ENCODE measurements around the gene UQCRFS1. TPM values are rescaled to one million over a fixed set of nuclear protein-coding genes. Genes with fewer than 3 reads are reported as not detected.
"Not testable (repeated sequence)": the region's sequence is repeated elsewhere in the genome, so short reads cannot be mapped to it uniquely, and the experiment has no call there.

UQCRFS1 gene
- total RNA-seq = 10 to 100 TPM; 22.7 to 25.6 TPM
- total RNA-seq = 52.0 to 64.3 reads per million in 2 donors

DNA sequence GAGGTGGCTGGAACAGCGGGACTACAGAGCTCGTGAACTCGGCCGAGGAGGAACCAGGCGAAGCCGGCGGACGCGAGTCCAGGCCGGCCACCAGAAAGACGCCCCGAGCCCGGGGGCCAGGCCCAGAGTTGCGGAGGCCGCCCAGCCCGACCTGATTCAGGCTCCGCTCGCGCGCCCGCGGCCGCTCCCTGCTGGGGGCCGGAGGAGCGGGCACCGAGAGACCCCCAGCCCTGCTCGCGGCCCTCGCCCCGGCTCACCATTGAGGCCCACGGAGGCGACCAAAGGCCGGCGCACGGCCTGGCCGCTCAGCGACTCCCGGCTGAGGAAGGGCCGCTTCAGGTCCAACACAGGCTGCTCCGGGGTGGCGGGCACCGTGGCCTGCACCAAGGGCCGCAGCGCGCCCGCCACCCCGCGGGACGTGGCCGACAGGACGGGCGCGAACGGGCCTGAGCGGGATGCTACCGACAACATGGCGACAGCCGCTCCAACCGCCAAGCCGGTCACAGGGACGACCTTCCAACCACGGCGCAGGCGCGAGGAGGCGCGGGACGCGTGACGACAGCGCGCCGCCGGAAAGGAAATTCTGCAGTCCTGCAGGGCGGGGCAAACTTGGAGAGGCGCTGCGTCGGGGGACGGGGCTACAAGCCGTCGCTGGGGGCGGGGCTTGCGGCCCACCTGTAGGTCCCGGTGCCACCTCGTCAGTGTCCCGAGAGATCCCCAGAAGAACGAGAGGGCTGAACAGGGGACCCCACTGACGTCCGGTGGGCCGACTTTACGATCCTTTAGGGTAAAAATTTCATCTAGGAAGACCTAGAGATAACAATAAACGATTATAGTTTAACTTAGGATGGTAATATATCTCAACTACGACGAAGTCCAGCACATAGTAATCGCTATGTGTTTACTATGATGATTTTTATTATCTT lies at the start of gene UQCRFS1:
TSS of gene UQCRFS1 (minus strand) at position 504 of the 926 bp plus-strand sequence. CDS start at position 471, 33 bp downstream.
- no peaks in the 10 kb centered on the region for H3K9me3 ChIP-seq (ENCODE audit: control insufficient read depth, low read length, poor library complexity, severe bottlenecking)
- Mint-ChIP-seq H3K4me1 (peaks cover 31% of the 10 kb centered on the region), H3K4me3 (peak within 1 kb of the TSS; percentile 91), H3K27me3 (peaks cover 15% of the 10 kb centered on the region), H3K27ac (peak within 1 kb of the TSS; percentile 91), H3K36me3 (ENCODE audit: low read depth) (peaks cover 4% of the 10 kb centered on the region)
- DNase-seq = peak; percentile 90 to 94 (median 92)
- ATAC-seq = peak; percentile 97

DNA sequence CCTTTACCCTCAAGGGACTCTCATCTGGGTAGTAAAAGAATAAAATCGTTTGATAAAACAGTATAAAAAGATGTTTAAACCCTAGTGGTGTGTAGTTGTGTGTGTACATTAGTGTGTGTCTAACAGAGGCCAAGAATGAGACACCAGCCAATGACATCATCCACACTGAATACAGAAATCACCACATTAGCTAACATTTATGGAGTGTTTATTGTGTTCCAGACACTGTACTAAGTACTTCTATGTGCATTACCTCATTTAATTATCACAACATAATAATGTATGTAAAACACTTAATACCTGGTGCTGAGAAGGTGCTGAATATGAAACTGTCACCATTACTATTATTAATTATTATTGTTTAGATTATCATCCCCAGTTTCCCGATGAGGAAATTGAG lies 49.1 kb upstream of the UQCRFS1 start:
- Mint-ChIP-seq H3K4me3 (no peak overlapping the region), H3K27ac (no peak overlapping the region), H3K27me3 (peaks cover 33% of the 10 kb centered on the region), H3K4me1 (peaks cover 10% of the 10 kb centered on the region), H3K36me3 (ENCODE audit: low read depth) (peaks cover 3% of the 10 kb centered on the region)
- ATAC-seq (no peak), DNase-seq (no peak)
- no peaks in the 10 kb centered on the region for H3K9me3 ChIP-seq (ENCODE audit: control insufficient read depth, low read length, poor library complexity, severe bottlenecking)

DNA sequence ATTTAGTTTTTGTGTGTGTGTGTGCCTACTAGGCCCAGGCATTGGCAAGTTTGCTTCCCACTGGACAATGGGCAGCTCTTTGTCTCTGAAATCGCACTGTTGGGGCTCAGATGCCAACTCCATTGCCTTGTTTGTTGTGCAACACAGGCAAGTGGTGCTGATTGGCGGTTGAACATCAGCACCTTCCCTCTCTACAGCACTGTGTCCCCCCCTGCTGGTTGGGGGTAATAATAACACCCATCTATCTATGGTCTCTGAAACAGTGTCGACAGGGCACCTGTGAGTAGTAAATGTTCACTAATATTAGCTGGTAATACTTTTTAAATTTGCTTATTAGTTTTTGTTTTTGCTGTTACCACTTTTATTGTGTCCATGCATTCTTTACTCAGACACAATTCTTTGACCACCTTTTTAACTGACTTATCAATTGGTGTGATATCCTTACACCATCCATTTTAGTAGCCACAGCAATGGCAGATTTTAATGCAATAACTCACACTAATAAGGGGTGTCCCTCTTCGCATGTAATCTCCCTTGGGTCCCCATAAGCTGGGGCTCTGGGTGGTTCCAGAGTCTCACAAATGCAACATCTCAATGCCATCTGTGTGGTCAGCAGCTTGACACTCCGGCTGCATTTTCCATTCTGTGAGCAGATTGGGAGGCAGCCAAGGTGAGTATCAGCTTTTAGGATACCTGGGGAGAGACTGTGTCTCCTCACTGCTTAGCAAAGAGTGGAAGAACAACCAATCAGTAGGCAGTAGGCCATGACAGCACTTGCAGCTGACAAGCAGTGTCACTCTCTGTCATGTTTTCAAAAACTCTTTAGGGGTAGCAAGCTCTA lies 47.7 kb upstream of the UQCRFS1 start:
- DNase-seq = no peak
- Mint-ChIP-seq H3K4me3 (no peak overlapping the region), H3K27ac (no peak overlapping the region), H3K27me3 (peaks cover 28% of the 10 kb centered on the region), H3K36me3 (ENCODE audit: low read depth) (peaks cover 3% of the 10 kb centered on the region), H3K4me1 (peaks cover 10% of the 10 kb centered on the region)
- ATAC-seq = peak; percentile 47
- no peaks in the 10 kb centered on the region for H3K9me3 ChIP-seq (ENCODE audit: control insufficient read depth, low read length, poor library complexity, severe bottlenecking)

GRCh38 chr19:29259867-29260281 lies 46.9 kb upstream of the UQCRFS1 start:
- Mint-ChIP-seq H3K4me1 (peaks cover 10% of the 10 kb centered on the region), H3K27me3 (peaks cover 22% of the 10 kb centered on the region), H3K27ac (no peak overlapping the region), H3K36me3 (ENCODE audit: low read depth) (peaks cover 3% of the 10 kb centered on the region), H3K4me3 (no peak overlapping the region)
- ATAC-seq (no peak), DNase-seq (no peak)
- no peaks in the 10 kb centered on the region for H3K9me3 ChIP-seq (ENCODE audit: control insufficient read depth, low read length, poor library complexity, severe bottlenecking)

GRCh38 chr19:29259153-29259552 lies 46.2 kb upstream of the UQCRFS1 start:
- peaks cover 30% of the 10 kb centered on the region for H3K27me3 Mint-ChIP-seq
- peaks cover 3% of the 10 kb centered on the region for H3K36me3 Mint-ChIP-seq (ENCODE audit: low read depth)
- H3K9me3 ChIP-seq (ENCODE audit: control insufficient read depth, low read length, poor library complexity, severe bottlenecking) = no peaks in the 10 kb centered on the region
- DNase-seq (no peak), ATAC-seq (no peak)
- peaks cover 10% of the 10 kb centered on the region for H3K4me1 Mint-ChIP-seq
- H3K27ac Mint-ChIP-seq = peak overlapping the region; percentile 8
- no peak overlapping the region for H3K4me3 Mint-ChIP-seq

DNA sequence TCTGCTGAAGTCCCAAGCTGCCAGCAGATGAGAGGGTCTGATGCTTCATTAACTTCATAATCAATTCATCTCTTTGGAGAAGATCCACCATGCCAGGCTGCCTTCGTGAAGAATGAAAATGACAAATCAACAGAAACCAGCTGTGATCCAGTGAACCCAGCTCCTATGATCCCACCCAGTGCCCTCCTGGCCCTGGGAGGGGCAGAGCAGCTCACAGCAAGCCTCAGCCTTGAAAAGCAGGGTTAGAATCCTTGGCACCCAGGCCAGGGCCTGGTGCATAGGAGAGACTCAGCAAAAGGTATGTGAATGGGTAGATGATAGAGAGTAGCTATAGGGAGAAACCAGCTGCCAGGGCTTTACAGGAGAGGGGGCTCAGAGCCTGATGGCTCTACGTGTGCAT lies 43.6 kb upstream of the UQCRFS1 start:
- no peaks in the 10 kb centered on the region for H3K9me3 ChIP-seq (ENCODE audit: control insufficient read depth, low read length, poor library complexity, severe bottlenecking)
- H3K27ac Mint-ChIP-seq = no peak overlapping the region
- no peak overlapping the region for H3K4me3 Mint-ChIP-seq
- DNase-seq = no peak
- ATAC-seq = no peak
- H3K4me1 Mint-ChIP-seq = peaks cover 4% of the 10 kb centered on the region
- no peaks in the 10 kb centered on the region for H3K36me3 Mint-ChIP-seq (ENCODE audit: low read depth)
- H3K27me3 Mint-ChIP-seq = peaks cover 40% of the 10 kb centered on the region

- H3K4me3 Mint-ChIP-seq = no peak overlapping the region
- peaks cover 4% of the 10 kb centered on the region for H3K4me1 Mint-ChIP-seq
These were observed 43.0 kb upstream of the UQCRFS1 start for GRCh38 chr19:29255912-29256311.

GRCh38 chr19:29255006-29255405 lies 42.1 kb upstream of the UQCRFS1 start:
- no peak for ATAC-seq
- H3K27ac Mint-ChIP-seq = no peak overlapping the region
- no peaks in the 10 kb centered on the region for H3K36me3 Mint-ChIP-seq (ENCODE audit: low read depth)
- no peaks in the 10 kb centered on the region for H3K9me3 ChIP-seq (ENCODE audit: control insufficient read depth, low read length, poor library complexity, severe bottlenecking)
- H3K4me3 Mint-ChIP-seq = no peak overlapping the region
- no peak for DNase-seq
- H3K4me1 Mint-ChIP-seq = peaks cover 4% of the 10 kb centered on the region
- H3K27me3 Mint-ChIP-seq = peaks cover 40% of the 10 kb centered on the region

More at GRCh38 chr19:29255912-29256311, 43.0 kb upstream of the UQCRFS1 start:
- DNase-seq (no peak), ATAC-seq (no peak)
- H3K9me3 ChIP-seq (ENCODE audit: control insufficient read depth, low read length, poor library complexity, severe bottlenecking) = no peaks in the 10 kb centered on the region
- no peak overlapping the region for H3K27ac Mint-ChIP-seq
- peaks cover 40% of the 10 kb centered on the region for H3K27me3 Mint-ChIP-seq
- no peaks in the 10 kb centered on the region for H3K36me3 Mint-ChIP-seq (ENCODE audit: low read depth)

DNA sequence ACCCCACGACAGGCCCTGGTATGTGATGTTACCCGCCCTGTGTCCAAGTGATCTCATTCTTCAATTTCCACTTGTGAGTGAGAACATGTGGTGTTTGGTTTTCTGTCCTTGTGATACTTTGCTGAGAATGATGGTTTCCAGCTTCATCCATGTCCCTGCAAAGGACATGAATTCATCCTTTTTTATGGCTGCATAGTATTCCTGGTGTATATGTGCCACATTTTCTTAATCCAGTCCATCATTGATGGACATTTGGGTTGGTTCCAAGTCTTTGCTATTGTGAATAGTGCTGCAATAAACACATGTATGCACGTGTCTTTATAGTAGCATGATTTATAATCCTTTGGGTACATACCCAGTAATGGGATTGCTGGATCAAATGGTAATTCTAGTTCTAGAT lies 36.8 kb upstream of the UQCRFS1 start:
- ATAC-seq; H3K27ac Mint-ChIP-seq; H3K4me3 Mint-ChIP-seq; H3K9me3 ChIP-seq (ENCODE audit: control insufficient read depth, low read length, poor library complexity, severe bottlenecking); H3K4me1 Mint-ChIP-seq; H3K36me3 Mint-ChIP-seq (ENCODE audit: low read depth); DNase-seq: not testable (repeated sequence)
- peaks cover 65% of the 10 kb centered on the region for H3K27me3 Mint-ChIP-seq

DNA sequence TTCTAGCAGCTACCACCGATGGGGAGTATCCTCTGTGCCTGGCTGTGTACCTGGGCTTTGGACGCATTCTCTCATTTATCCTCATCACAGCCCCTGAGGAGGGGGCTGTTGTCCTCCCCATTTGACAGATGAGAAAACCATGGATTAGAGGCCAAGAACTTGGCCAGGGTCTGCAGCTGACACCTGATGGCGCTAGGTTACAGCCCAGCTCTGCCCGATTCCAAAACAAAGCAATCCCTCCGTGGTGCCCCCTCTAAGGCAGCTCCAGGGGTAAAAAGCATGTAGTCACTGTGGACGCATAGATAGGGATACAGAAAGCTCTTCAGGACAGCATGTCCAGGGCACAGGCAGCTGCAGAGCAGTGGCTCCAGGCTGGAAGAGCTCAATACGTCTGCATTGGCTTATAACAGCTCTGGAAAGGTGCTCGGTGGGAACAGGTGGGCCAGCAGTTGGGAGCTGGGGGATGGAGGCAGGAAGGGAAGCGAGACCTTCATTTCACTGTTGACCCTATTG lies 35.4 kb upstream of the UQCRFS1 start:
- H3K27me3 Mint-ChIP-seq = peaks cover 66% of the 10 kb centered on the region
- no peak for ATAC-seq
- H3K36me3 Mint-ChIP-seq (ENCODE audit: low read depth) = no peaks in the 10 kb centered on the region

GRCh38 chr19:29247872-29248271 lies 34.9 kb upstream of the UQCRFS1 start:
- H3K36me3 Mint-ChIP-seq (ENCODE audit: low read depth) = peaks cover 5% of the 10 kb centered on the region
- no peak overlapping the region for H3K4me3 Mint-ChIP-seq
- no peak for ATAC-seq
- no peak overlapping the region for H3K27ac Mint-ChIP-seq
- H3K9me3 ChIP-seq (ENCODE audit: control insufficient read depth, low read length, poor library complexity, severe bottlenecking) = no peaks in the 10 kb centered on the region
- peaks cover 4% of the 10 kb centered on the region for H3K4me1 Mint-ChIP-seq
- DNase-seq = no peak
- peaks cover 66% of the 10 kb centered on the region for H3K27me3 Mint-ChIP-seq

More for the DNA sequence above, 35.4 kb upstream of the UQCRFS1 start:
- no peak overlapping the region for H3K4me3 Mint-ChIP-seq
- DNase-seq = no peak
- peaks cover 4% of the 10 kb centered on the region for H3K4me1 Mint-ChIP-seq
- H3K9me3 ChIP-seq (ENCODE audit: control insufficient read depth, low read length, poor library complexity, severe bottlenecking) = no peaks in the 10 kb centered on the region
- no peak overlapping the region for H3K27ac Mint-ChIP-seq

DNA sequence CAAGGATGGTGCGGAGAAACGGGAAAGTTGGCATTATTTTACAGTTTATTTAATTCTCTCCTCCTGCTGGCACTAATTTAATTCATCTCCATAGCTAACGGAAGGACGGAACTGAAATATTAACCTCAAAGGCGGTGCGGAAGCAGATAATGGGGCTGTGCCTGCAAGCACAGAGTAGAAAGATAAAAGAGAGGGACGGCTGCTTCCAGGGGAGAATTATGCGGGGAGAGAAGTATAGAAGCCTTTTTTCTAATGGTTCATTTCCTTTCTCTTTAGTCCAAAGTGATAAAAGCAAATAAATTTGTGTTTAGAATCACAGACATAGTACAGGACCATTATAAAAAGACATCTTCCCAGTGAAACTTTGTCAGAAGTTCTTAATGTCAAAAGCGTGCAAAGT lies 34.5 kb upstream of the UQCRFS1 start:
- Mint-ChIP-seq H3K4me3 (no peak overlapping the region), H3K27ac (no peak overlapping the region), H3K36me3 (ENCODE audit: low read depth) (peaks cover 5% of the 10 kb centered on the region), H3K4me1 (peaks cover 4% of the 10 kb centered on the region), H3K27me3 (peaks cover 66% of the 10 kb centered on the region)
- H3K9me3 ChIP-seq (ENCODE audit: control insufficient read depth, low read length, poor library complexity, severe bottlenecking) = no peaks in the 10 kb centered on the region
- ATAC-seq (no peak), DNase-seq (no peak)

GRCh38 chr19:29247051-29247450 lies 34.1 kb upstream of the UQCRFS1 start:
- ATAC-seq = no peak
- H3K4me3 Mint-ChIP-seq = no peak overlapping the region
- no peak for DNase-seq
- H3K27me3 Mint-ChIP-seq = peaks cover 64% of the 10 kb centered on the region
- H3K4me1 Mint-ChIP-seq = peaks cover 4% of the 10 kb centered on the region
- H3K27ac Mint-ChIP-seq = peak overlapping the region; percentile 29
- no peaks in the 10 kb centered on the region for H3K9me3 ChIP-seq (ENCODE audit: control insufficient read depth, low read length, poor library complexity, severe bottlenecking)
- peaks cover 5% of the 10 kb centered on the region for H3K36me3 Mint-ChIP-seq (ENCODE audit: low read depth)

Measured in T-helper 17 cell (primary cell).